Anterior cingulate cortex (tissue), 58 donors: ENCODE data around the gene FAM187B.
"Not testable (repeated sequence)": the region's sequence is repeated elsewhere in the genome, so short reads cannot be mapped to it uniquely, and the experiment has no call there.

Source experiments
- DNase-seq, 58 donors: peaks; one replicate each; lab custom pipeline; 2025; lab: John Stamatoyannopoulos, UW

FAM187B gene

GRCh38 chr19:35240327-35240726 is 11.8 kb upstream of the FAM187B start:
- DNase-seq = no peak

GRCh38 chr19:35239597-35239996 is 11.1 kb upstream of the FAM187B start:
- DNase-seq = not testable (repeated sequence)

GRCh38 chr19:35236638-35237400 is 8.3 kb upstream of the FAM187B start:
- DNase-seq = no peak

- no peak for DNase-seq
Measured at GRCh38 chr19:35232912-35233311, 4.4 kb upstream of the FAM187B start.

- DNase-seq = no peak
Measured at GRCh38 chr19:35231956-35232645, 3.6 kb upstream of the FAM187B start.

GRCh38 chr19:35229601-35230000 is 1.1 kb upstream of the FAM187B start:
- no peak for DNase-seq

- no peak for DNase-seq
Measured at GRCh38 chr19:35226748-35227147, 1.8 kb downstream of the FAM187B start.

GRCh38 chr19:35225951-35226350 is 2.6 kb downstream of the FAM187B start:
- DNase-seq = no peak

- DNase-seq = no peak
Measured at GRCh38 chr19:35224681-35225571, 3.6 kb downstream of the FAM187B start.

- DNase-seq = peak in 1 of 58 donors; percentile 26
Measured at GRCh38 chr19:35223862-35224505, 4.6 kb downstream of the FAM187B start.

GRCh38 chr19:35223084-35223790 is 5.3 kb downstream of the FAM187B start:
- no peak for DNase-seq

GRCh38 chr19:35222373-35223015 is 6.0 kb downstream of the FAM187B start:
- DNase-seq = no peak

GRCh38 chr19:35220973-35221590 is 7.5 kb downstream of the FAM187B start:
- DNase-seq = not testable (repeated sequence)

GRCh38 chr19:35220315-35220921 is 8.1 kb downstream of the FAM187B start:
- no peak for DNase-seq

GRCh38 chr19:35219008-35219407 is 9.5 kb downstream of the FAM187B start:
- DNase-seq = no peak

GRCh38 chr19:35217649-35217990 is 10.9 kb downstream of the FAM187B start:
- DNase-seq = no peak

- peak in 5 of 58 donors; percentile 6 to 19 (median 9) for DNase-seq
Measured at GRCh38 chr19:35216833-35217648, 11.5 kb downstream of the FAM187B start.
